Measurements from ENCODE around the gene L1TD1. TPM values are rescaled to one million over a fixed set of nuclear protein-coding genes. Genes with fewer than 3 reads are reported as not detected.

The L1TD1 gene
- total RNA-seq: 0.14 TPM in 1 of 2 replicates, not detected in the other

DNA sequence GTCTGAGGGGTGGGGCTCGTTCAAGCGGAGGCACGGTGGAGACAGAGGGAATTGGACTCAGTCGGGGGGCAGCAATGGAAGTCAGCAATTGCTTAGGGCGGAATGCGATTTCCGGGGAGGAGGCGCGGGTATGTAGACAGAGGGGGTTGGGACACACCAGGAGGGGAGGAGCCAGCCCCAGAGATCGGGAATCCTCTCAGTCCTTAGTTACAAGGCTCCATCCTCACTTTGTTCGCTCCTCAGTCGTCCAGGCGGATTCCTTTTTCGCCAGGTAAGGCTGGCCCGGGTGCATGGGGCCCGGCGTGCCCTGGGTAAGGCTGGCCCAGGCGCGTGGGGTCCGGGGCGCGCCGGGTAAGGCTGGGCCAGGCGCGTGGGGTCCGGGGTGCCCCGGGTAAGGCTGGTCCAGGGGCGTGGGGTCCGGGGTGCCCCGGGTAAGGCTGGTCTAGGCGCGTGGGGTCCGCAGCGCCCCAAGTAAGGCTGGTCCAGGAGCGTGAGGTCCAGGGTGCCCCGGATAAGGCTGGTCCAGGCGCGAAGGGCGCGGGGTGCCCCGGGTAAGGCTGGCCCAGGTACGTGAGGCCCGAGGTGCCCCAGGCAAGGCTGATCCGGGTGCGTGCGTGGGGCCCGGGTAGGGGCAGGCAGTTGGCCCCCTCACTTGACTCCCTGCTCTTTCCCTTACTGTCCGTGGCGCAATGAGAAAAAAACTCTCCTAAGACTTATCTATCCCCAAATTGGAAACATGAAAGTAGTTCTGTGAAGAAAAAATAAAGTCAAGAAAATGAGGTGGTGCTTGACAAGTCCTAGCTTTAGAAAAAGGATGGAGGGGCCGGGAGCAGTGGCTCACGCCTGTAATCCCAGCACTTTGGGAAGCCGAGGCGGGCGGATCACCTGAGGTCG is at the start of gene L1TD1:
L1TD1 (plus strand) TSS at position 199 of the 894 bp plus-strand sequence. CDS start 11,780 bp downstream, outside the sequence.

Other genes with a start within 250 kb of the L1TD1 start
- gene KANK4, start 124.6 kb downstream of the L1TD1 start, total RNA-seq: not detected in 2 replicates
- gene USP1, start 242.2 kb downstream of the L1TD1 start, total RNA-seq: 13.8 and 35.8 TPM in 2 replicates

Data from placental pericyte (primary cell).